PC-9 (cell line): Measurements from ENCODE around the gene SPP1. TPM values are rescaled to one million over a fixed set of nuclear protein-coding genes. Genes with fewer than 3 reads are reported as not detected.

ENCODE experiments used
- BruUV-seq: library from RNA; stranded (reverse); fragments of 400-500 nt; replicated peaks from 2 replicates; lab custom pipeline; 2021; lab: Mats Ljungman, UMichigan
- CTCF ChIA-PET: fragments of 300-600 bp; sonication (Branson Sonifier 250); formaldehyde crosslinking; loops from one replicate; lab custom pipeline; 2022; ENCODE audit warnings: antibody characterized with exemption; lab: Charles Lee
- POLR2A ChIA-PET: fragments of 300-600 bp; sonication (Branson Sonifier 250); formaldehyde crosslinking; loops from one replicate; lab custom pipeline; 2022; ENCODE audit warnings: antibody characterized with exemption; ENCODE audit not compliant: unreplicated experiment; lab: Charles Lee
- DNase-seq, 2 experiments: peaks; one replicate each; pipeline versions ENCODE4 v3.0.0 to v3.0.0-alpha.2; 2015 to 2022; ENCODE audit warnings: mixed read lengths in 1 of 2
- H2AFZ ChIP-seq: fragments of 200-600 bp; sonication (generic); 2 replicates; pipeline ENCODE4 v1.8.1; 2017; ENCODE audit warnings: antibody characterized with exemption
- H3F3A ChIP-seq: fragments of 200-600 bp; sonication (generic); 2 replicates; pipeline ENCODE4 v1.8.1; 2017; ENCODE audit warnings: antibody characterized with exemption, mild to moderate bottlenecking, low read depth; ENCODE audit not compliant: insufficient read depth
- H3K27ac ChIP-seq: fragments of 200-600 bp; sonication (generic); 2 replicates; pipeline ENCODE4 v1.6.1; 2016; ENCODE audit warnings: mixed run types
- H3K27me3 ChIP-seq: fragments of 200-600 bp; sonication (generic); 2 replicates; pipeline ENCODE4 v1.6.1; 2016; ENCODE audit warnings: low read depth, mixed run types; ENCODE audit not compliant: insufficient read depth
- H3K36me3 ChIP-seq: fragments of 200-600 bp; sonication (generic); 2 replicates; pipeline ENCODE4 v1.6.1; 2016; ENCODE audit warnings: low read depth, mixed run types
- H3K4me1 ChIP-seq: fragments of 200-600 bp; sonication (generic); replicated peaks from 2 replicates; pipeline ENCODE4 v1.6.1; 2016; ENCODE audit warnings: mixed run types; ENCODE audit not compliant: insufficient read depth
- H3K4me2 ChIP-seq: fragments of 200-600 bp; sonication (generic); 2 replicates; pipeline ENCODE4 v1.6.1; 2017; ENCODE audit warnings: mixed run types
- H3K4me3 ChIP-seq: fragments of 200-600 bp; sonication (generic); 2 replicates; pipeline ENCODE4 v1.6.1; 2016; ENCODE audit warnings: mixed run types
- H3K79me2 ChIP-seq: fragments of 200-600 bp; sonication (generic); 2 replicates; pipeline ENCODE4 v1.6.1; 2017; ENCODE audit warnings: low read depth, mixed run types
- H3K9me2 ChIP-seq: fragments of 200-600 bp; sonication (generic); 2 replicates; pipeline ENCODE4 v1.8.1; 2017; ENCODE audit warnings: mild to moderate bottlenecking; ENCODE audit not compliant: insufficient read depth
- H3K9me3 ChIP-seq: fragments of 200-600 bp; sonication (generic); 2 replicates; pipeline ENCODE4 v1.8.1; 2016; ENCODE audit warnings: low read depth; ENCODE audit not compliant: insufficient read depth
- H4K20me1 ChIP-seq: fragments of 200-600 bp; sonication (generic); 2 replicates; pipeline ENCODE4 v1.8.1; 2017; ENCODE audit not compliant: insufficient read depth
- EZH2 ChIP-seq: fragments of 200-600 bp; sonication (generic); IDR thresholded peaks from 2 replicates; pipeline ENCODE4 v1.8.0; 2017; ENCODE audit warnings: antibody characterized with exemption, low read depth
- intact Hi-C: fragments of 100-400 bp; cut with micrococcal nuclease; formaldehyde crosslinking; loops from one replicate; pipeline ENCODE4 v1.10.0; 2022; ENCODE audit not compliant: unreplicated experiment
- total RNA-seq: library from RNA; stranded (reverse); gene quantifications from 2 replicates; pipeline ENCODE4 v1.2.3, GENCODE V29; 2021
- TF ChIP-seq, protein P1 (sequence below): fragments of 200-600 bp; sonication (generic); conservative IDR thresholded peaks from 2 replicates; pipeline ENCODE4 v1.6.1; 2017; ENCODE audit warnings: mixed run types, antibody characterized with exemption, mild to moderate bottlenecking, moderate library complexity

SPP1 gene
- total RNA-seq, 1 experiment from 2014 or later: 212 TPM

GRCh38 chr4:87931932-87932331 lies 43.6 kb upstream of the SPP1 start:
- H3K36me3 ChIP-seq: no peaks in the 10 kb centered on the region
- H4K20me1 ChIP-seq: no peaks in the 10 kb centered on the region
- BruUV-seq: no TSS peak
- TF ChIP-seq, protein P1, sequence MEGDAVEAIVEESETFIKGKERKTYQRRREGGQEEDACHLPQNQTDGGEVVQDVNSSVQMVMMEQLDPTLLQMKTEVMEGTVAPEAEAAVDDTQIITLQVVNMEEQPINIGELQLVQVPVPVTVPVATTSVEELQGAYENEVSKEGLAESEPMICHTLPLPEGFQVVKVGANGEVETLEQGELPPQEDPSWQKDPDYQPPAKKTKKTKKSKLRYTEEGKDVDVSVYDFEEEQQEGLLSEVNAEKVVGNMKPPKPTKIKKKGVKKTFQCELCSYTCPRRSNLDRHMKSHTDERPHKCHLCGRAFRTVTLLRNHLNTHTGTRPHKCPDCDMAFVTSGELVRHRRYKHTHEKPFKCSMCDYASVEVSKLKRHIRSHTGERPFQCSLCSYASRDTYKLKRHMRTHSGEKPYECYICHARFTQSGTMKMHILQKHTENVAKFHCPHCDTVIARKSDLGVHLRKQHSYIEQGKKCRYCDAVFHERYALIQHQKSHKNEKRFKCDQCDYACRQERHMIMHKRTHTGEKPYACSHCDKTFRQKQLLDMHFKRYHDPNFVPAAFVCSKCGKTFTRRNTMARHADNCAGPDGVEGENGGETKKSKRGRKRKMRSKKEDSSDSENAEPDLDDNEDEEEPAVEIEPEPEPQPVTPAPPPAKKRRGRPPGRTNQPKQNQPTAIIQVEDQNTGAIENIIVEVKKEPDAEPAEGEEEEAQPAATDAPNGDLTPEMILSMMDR: no peak
- TF ChIP-seq EZH2: no peak
- no peaks in the 10 kb centered on the region for H3K9me2 ChIP-seq
- POLR2A ChIA-PET: no interaction called here
- no peaks in the 10 kb centered on the region for H3F3A ChIP-seq
- DNase-seq: no peak
- no peak overlapping the region for H3K4me3 ChIP-seq
- no peak overlapping the region for H3K4me2 ChIP-seq
- H3K27me3 ChIP-seq: no peaks in the 10 kb centered on the region
- no peak overlapping the region for H3K27ac ChIP-seq
- CTCF ChIA-PET: no interaction called here
- H3K9me3 ChIP-seq: peaks cover 5% of the 10 kb centered on the region; the same call in 1 of the 2 replicates
- H3K4me1 ChIP-seq: no peaks in the 10 kb centered on the region
- intact Hi-C loops: no loop called here
- no peak overlapping the region for H2AFZ ChIP-seq
- no peaks in the 10 kb centered on the region for H3K79me2 ChIP-seq

GRCh38 chr4:87932718-87933141 lies 42.8 kb upstream of the SPP1 start:
- Histone ChIP-seq H3K4me1 (no peaks in the 10 kb centered on the region), H4K20me1 (no peaks in the 10 kb centered on the region), H3K79me2 (no peaks in the 10 kb centered on the region), H3K4me2 (no peak overlapping the region), H2AFZ (no peak overlapping the region; the same call in 1 of the 2 replicates), H3F3A (no peaks in the 10 kb centered on the region), H3K9me3 (peaks cover 5% of the 10 kb centered on the region; the same call in 1 of the 2 replicates), H3K4me3 (no peak overlapping the region), H3K9me2 (no peaks in the 10 kb centered on the region), H3K36me3 (no peaks in the 10 kb centered on the region), H3K27me3 (no peaks in the 10 kb centered on the region), H3K27ac (no peak overlapping the region)
- no TSS peak for BruUV-seq
- TF ChIP-seq, protein P1: no peak
- no peak for TF ChIP-seq EZH2
- intact Hi-C loops: no loop called here
- DNase-seq: no peak
- POLR2A ChIA-PET: no interaction called here
- CTCF ChIA-PET: no interaction called here

GRCh38 chr4:87933337-87933736 lies 42.2 kb upstream of the SPP1 start:
- Histone ChIP-seq H3K4me1 (no peaks in the 10 kb centered on the region), H2AFZ (no peak overlapping the region; the same call in 1 of the 2 replicates), H3K27ac (no peak overlapping the region), H3K4me3 (no peak overlapping the region), H3K27me3 (no peaks in the 10 kb centered on the region), H3K9me3 (peaks cover 5% of the 10 kb centered on the region; the same call in 1 of the 2 replicates), H4K20me1 (no peaks in the 10 kb centered on the region), H3K79me2 (no peaks in the 10 kb centered on the region), H3F3A (no peaks in the 10 kb centered on the region), H3K9me2 (no peaks in the 10 kb centered on the region), H3K4me2 (no peak overlapping the region), H3K36me3 (no peaks in the 10 kb centered on the region)
- intact Hi-C loops: no loop called here
- DNase-seq: no peak
- no TSS peak for BruUV-seq
- ChIA-PET CTCF (no interaction called here), POLR2A (no interaction called here)
- no peak for TF ChIP-seq EZH2
- TF ChIP-seq, protein P1: no peak
